Calu3 (cell line): ENCODE results near the gene NR3C1. TPM values are rescaled to one million over a fixed set of nuclear protein-coding genes. Genes with fewer than 3 reads are reported as not detected.

Experiments
- BruUV-seq: library from RNA; stranded (reverse); fragments of 400-500 nt; replicated peaks from 2 replicates; lab custom pipeline; 2021; lab: Mats Ljungman, UMichigan
- CTCF ChIA-PET: fragments of 300-600 bp; sonication (Branson Sonifier 250); formaldehyde crosslinking; loops from one replicate; lab custom pipeline; 2022; ENCODE audit warnings: antibody characterized with exemption; lab: Charles Lee
- DNase-seq: peaks from one replicate; pipeline ENCODE4 v3.0.0; 2022
- H3K27ac Mint-ChIP-seq: one replicate; pipeline ENCODE4 v1.8.0; 2022; ENCODE audit warnings: mixed read lengths; ENCODE audit not compliant: unreplicated experiment
- H3K27me3 Mint-ChIP-seq: one replicate; pipeline ENCODE4 v1.8.0; 2022; ENCODE audit warnings: mixed read lengths; ENCODE audit not compliant: unreplicated experiment
- H3K36me3 Mint-ChIP-seq: one replicate; pipeline ENCODE4 v1.8.0; 2022; ENCODE audit warnings: mild to moderate bottlenecking, moderate library complexity, mixed read lengths; ENCODE audit not compliant: insufficient read depth, unreplicated experiment
- H3K4me1 Mint-ChIP-seq: one replicate; pipeline ENCODE4 v1.8.0; 2022; ENCODE audit warnings: mild to moderate bottlenecking, low read depth, mixed read lengths; ENCODE audit not compliant: unreplicated experiment
- H3K4me3 Mint-ChIP-seq: one replicate; pipeline ENCODE4 v1.8.0; 2022; ENCODE audit warnings: mild to moderate bottlenecking, low read depth, moderate library complexity, mixed read lengths; ENCODE audit not compliant: unreplicated experiment
- H3K9me3 Mint-ChIP-seq: one replicate; pipeline ENCODE4 v1.8.0; 2022; ENCODE audit warnings: low read depth, mixed read lengths; ENCODE audit not compliant: unreplicated experiment
- intact Hi-C: fragments of 100-400 bp; cut with micrococcal nuclease; formaldehyde crosslinking; loops from one replicate; pipeline ENCODE4 v1.10.0; 2022; ENCODE audit not compliant: unreplicated experiment
- total RNA-seq: library from RNA; stranded (reverse); gene quantifications from 2 replicates; pipeline ENCODE4 v1.2.3, GENCODE V29; 2022
- TF ChIP-seq, protein P1 (sequence below): fragments of 200-600 bp; IDR thresholded peaks from one replicate; pipeline ENCODE4 v1.8.0; 2022; ENCODE audit warnings: antibody characterized with exemption; ENCODE audit not compliant: unreplicated experiment

NR3C1 gene
- total RNA-seq, 1 experiment from 2014 or later, result 63.1 TPM

DNA sequence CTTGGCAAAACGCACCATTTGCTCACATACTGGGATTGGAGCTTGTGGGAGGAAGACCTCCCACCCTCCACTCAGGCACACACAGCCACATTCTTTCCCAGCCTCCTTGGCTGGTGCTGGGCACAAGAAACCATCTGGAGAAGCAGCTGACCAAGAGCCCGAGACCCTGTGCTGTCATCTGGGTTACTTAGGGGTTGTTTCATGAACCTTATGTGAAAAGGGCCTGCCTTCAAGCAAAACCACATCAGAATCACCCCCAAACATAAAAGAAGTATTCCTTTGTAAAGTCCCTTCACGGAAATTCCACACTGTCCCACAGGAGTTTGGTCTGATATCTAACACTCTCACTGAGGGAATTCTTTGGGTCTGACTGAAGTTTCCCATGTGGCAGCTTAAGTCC is 172.1 kb downstream of the NR3C1 start:
- H3K4me1 Mint-ChIP-seq, result peaks cover 50% of the 10 kb centered on the region
- no peak for DNase-seq
- H3K9me3 Mint-ChIP-seq, result no peaks in the 10 kb centered on the region
- peak overlapping the region; percentile 2 for H3K27ac Mint-ChIP-seq
- no TSS peak for BruUV-seq
- H3K4me3 Mint-ChIP-seq, result no peak overlapping the region
- intact Hi-C loops, result no loop called here
- TF ChIP-seq, protein P1, sequence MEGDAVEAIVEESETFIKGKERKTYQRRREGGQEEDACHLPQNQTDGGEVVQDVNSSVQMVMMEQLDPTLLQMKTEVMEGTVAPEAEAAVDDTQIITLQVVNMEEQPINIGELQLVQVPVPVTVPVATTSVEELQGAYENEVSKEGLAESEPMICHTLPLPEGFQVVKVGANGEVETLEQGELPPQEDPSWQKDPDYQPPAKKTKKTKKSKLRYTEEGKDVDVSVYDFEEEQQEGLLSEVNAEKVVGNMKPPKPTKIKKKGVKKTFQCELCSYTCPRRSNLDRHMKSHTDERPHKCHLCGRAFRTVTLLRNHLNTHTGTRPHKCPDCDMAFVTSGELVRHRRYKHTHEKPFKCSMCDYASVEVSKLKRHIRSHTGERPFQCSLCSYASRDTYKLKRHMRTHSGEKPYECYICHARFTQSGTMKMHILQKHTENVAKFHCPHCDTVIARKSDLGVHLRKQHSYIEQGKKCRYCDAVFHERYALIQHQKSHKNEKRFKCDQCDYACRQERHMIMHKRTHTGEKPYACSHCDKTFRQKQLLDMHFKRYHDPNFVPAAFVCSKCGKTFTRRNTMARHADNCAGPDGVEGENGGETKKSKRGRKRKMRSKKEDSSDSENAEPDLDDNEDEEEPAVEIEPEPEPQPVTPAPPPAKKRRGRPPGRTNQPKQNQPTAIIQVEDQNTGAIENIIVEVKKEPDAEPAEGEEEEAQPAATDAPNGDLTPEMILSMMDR, result no peak
- CTCF ChIA-PET, result interaction anchor here (1.1 kb wide), 1 partner anchor 11 kb away, joined by 3 read pairs; no protein-coding TSS in a partner anchor
- no peaks in the 10 kb centered on the region for H3K27me3 Mint-ChIP-seq
- H3K36me3 Mint-ChIP-seq, result peaks cover 8% of the 10 kb centered on the region

DNA sequence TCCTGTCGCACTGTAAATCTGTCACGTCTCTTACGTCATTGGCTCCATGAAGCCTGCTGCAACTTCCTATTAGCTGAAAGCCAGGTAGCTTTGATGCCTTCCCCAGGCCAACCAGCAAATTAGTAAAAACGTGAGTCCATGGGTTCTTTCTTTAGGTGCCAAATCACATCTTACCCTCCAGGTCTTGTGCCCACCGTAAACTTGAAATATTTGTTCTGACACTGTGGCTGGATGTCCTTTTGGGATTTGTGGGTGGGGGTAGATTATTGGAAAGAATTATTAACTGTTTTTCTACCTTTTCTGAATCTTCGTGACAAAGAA is 172.8 kb downstream of the NR3C1 start:
- H3K27me3 Mint-ChIP-seq, result no peaks in the 10 kb centered on the region
- BruUV-seq, result no TSS peak
- H3K27ac Mint-ChIP-seq, result no peak overlapping the region
- no peak for DNase-seq
- TF ChIP-seq, protein P1, result no peak
- intact Hi-C loops, result no loop called here
- H3K36me3 Mint-ChIP-seq, result peaks cover 8% of the 10 kb centered on the region
- no peak overlapping the region for H3K4me3 Mint-ChIP-seq
- H3K4me1 Mint-ChIP-seq, result peaks cover 50% of the 10 kb centered on the region
- H3K9me3 Mint-ChIP-seq, result no peaks in the 10 kb centered on the region
- CTCF ChIA-PET, result no interaction called here

DNA sequence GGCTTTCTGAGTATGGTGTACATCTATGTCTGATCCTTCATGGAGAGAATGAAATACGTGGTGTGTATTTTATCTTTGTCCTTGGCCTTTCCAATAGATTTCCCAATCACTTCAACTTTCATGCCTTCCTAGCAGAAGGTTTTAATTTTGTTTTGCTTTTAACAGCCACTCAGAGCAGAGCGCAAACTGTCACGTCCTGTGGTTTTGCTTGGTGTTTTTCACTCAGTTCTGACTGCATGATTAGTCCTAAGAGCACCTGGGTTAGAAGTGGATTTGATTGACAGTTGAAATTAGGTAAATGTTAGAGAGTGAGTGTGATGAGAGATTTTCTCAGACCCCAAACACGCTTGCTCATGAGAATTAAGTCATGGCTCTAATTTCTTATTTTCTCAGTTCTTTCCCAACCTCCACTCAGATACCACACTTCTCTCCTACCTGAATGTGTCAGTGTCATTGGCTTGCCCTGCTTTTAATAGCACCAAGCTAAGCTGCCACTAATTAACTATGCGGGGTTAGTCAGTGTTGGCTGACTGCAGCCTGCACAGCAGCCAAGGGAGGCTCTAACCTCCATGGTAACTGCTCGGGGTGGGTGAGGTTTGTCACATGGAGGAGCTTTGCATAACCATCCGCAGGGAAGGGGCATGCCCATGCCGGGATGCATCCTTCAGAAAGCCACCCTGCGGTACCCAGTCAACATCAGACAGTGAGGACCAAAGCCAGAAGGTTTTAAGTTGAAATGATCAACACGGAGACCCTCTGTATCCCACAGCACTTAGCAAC is 173.4 kb downstream of the NR3C1 start:
- Mint-ChIP-seq H3K4me1 (peaks cover 50% of the 10 kb centered on the region), H3K36me3 (peaks cover 8% of the 10 kb centered on the region), H3K4me3 (no peak overlapping the region), H3K9me3 (no peaks in the 10 kb centered on the region), H3K27me3 (no peaks in the 10 kb centered on the region), H3K27ac (no peak overlapping the region)
- CTCF ChIA-PET, result no interaction called here
- intact Hi-C loops, result no loop called here
- no TSS peak for BruUV-seq
- TF ChIP-seq, protein P1, result no peak
- peak; percentile 38 for DNase-seq

DNA sequence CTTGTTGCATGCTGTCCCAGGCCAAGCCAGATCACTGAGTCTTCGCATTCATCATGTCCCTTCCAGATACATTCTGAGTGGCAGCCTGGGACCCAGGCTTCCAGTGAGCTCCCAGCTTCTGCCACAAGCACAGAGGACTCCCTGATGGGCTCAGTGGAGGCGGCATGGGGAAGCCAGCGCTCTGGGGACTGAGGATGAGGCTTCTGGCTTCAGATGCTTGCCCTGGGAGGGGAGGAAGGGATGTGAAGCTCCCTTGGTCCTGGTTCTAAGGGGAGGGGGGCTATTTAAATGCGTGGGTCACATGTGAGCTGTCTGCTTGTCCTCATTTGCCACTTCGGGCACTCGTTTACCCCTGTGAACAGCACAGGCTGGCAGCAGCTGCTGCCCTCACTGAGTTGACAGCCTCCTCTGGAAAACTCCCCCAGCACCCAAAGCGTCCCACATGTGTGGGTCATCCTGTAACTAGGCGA is 174.0 kb downstream of the NR3C1 start:
- no peak overlapping the region for H3K27ac Mint-ChIP-seq
- intact Hi-C loops, result no loop called here
- no peak for DNase-seq
- H3K9me3 Mint-ChIP-seq, result no peaks in the 10 kb centered on the region
- H3K36me3 Mint-ChIP-seq, result peaks cover 8% of the 10 kb centered on the region
- peaks cover 47% of the 10 kb centered on the region for H3K4me1 Mint-ChIP-seq
- BruUV-seq, result no TSS peak
- no peak overlapping the region for H3K4me3 Mint-ChIP-seq
- TF ChIP-seq, protein P1, result no peak
- H3K27me3 Mint-ChIP-seq, result no peaks in the 10 kb centered on the region
- CTCF ChIA-PET, result no interaction called here
